Stomach (tissue), 9 donors: ENCODE measurements around the gene ACAT1. TPM values are rescaled to one million over a fixed set of nuclear protein-coding genes. Genes with fewer than 3 reads are reported as not detected.

Experiments used
- DNase-seq, 2 donors: peaks; one replicate each; pipeline versions ENCODE4 v3.0.0 to v3.0.0-alpha.2; 2013 to 2019
- H3K27ac ChIP-seq, 5 donors: fragments of 200-600 bp in 4 of 5; sonication (generic) in 4 of 5; one replicate each; pipeline ENCODE4 v1.5.1; 2013 to 2019; ENCODE audit warnings: mild to moderate bottlenecking in 1 of 5, moderate library complexity in 1 of 5
- H3K27me3 ChIP-seq, 3 donors: fragments of 200-600 bp; sonication (generic); one replicate each; pipeline ENCODE4 v1.5.1; 2017 to 2019; ENCODE audit warnings: mixed run types in 1 of 3
- H3K36me3 ChIP-seq, 4 donors: fragments of 200-600 bp; sonication (generic); 1 replicate in 3 of 4; 2 replicates in 1 of 4; pipeline ENCODE4 v1.5.1; 2016 to 2019
- H3K4me1 ChIP-seq, 4 donors: fragments of 200-600 bp; sonication (generic); one replicate each; pipeline ENCODE4 v1.5.1; 2016 to 2019
- H3K4me3 ChIP-seq, 4 donors: fragments of 200-600 bp; sonication (generic) in 3 of 4; one replicate each; pipeline ENCODE4 v1.5.1; 2016 to 2019; ENCODE audit warnings: mild to moderate bottlenecking in 1 of 4
- H3K9me3 ChIP-seq, 4 donors: fragments of 200-600 bp; sonication (generic); one replicate each; pipeline ENCODE4 v1.5.1; 2016 to 2019
- CTCF ChIP-seq, 7 experiments: fragments of 450-650 bp in 4 of 7; fragments of 200-600 bp in 3 of 7; sonication (generic) in 3 of 7; IDR thresholded peaks; one replicate each; pipeline ENCODE4 v1.5.1; 2016 to 2019; ENCODE audit warnings: antibody characterized with exemption in 7 of 7, control low read depth in 2 of 7, mild to moderate bottlenecking in 1 of 7
- EP300 ChIP-seq: sonication (generic); formaldehyde crosslinking; IDR thresholded peaks from one replicate; pipeline ENCODE4 v1.6.1; 2017; ENCODE audit warnings: antibody characterized with exemption
- POLR2A ChIP-seq, 4 donors: fragments of 450-650 bp; IDR thresholded peaks; one replicate each; pipeline ENCODE4 v1.6.1; 2016; ENCODE audit warnings: antibody characterized with exemption in 4 of 4, control low read depth in 2 of 4, mild to moderate bottlenecking in 1 of 4, moderate library complexity in 1 of 4
- POLR2AphosphoS5 ChIP-seq, 3 donors: sonication (generic); formaldehyde crosslinking; IDR thresholded peaks; one replicate each; pipeline ENCODE4 v1.6.1; 2016; ENCODE audit warnings: antibody characterized with exemption in 3 of 3
- WGBS, 5 donors: extraction: QIAGEN DNeasy Blood & Tissue Kit in 3 of 5; methylation state at CpG; one replicate each; pipeline versions ENCODE4 v1.1.5 to v1.1.7; 2013 to 2018; 5-methylcytosine and 5-hydroxymethylcytosine counted together
- intact Hi-C: fragments of 100-400 bp; cut with DNase I; formaldehyde crosslinking; loops from one replicate; pipeline ENCODE4 v1.15.1; 2023; ENCODE audit warnings: low total_unique reads
- polyA plus RNA-seq, 3 donors: library from polyadenylated mRNA; stranded (reverse); fragments of 200-250 nt; gene quantifications; one replicate each; pipeline ENCODE4 v1.2.3, GENCODE V29; 2013
- total RNA-seq, 5 donors: library from RNA; depleted of rRNA; stranded (reverse); fragments of >200 nt; gene quantifications; one replicate each; pipeline versions ENCODE4 v1.1.0 to v1.2.3, GENCODE V29; 2014 to 2016
- donor health status: healthy with polysubstance abuse.
- donor health status: Bipolar disorder and iron deficiency.
- donor health status: healthy.

The ACAT1 gene
- total and polyA plus RNA-seq, 8 donors = 24.1 to 162 (median 80.8) TPM

GRCh38 chr11:108092134-108092533, 29.2 kb upstream of the ACAT1 start:
- intact Hi-C loops = no loop called here
- WGBS, 5 donors = 44 to 48% (median 47%) methylated on average over 2 of the region's 2 CpGs
- Histone ChIP-seq H3K27ac (no peak overlapping the region), H3K4me3 (no peak overlapping the region), H3K9me3 (no peaks in the 10 kb centered on the region), H3K36me3 (peaks cover 8 to 69% (median 63%) of the 10 kb centered on the region in 4 donors), H3K27me3 (no peaks in the 10 kb centered on the region), H3K4me1 (peaks cover 0 to 12% (median 7%) of the 10 kb centered on the region in 4 donors)
- no peak for DNase-seq
- no peak for TF ChIP-seq CTCF (IDR thresholded peaks at IDR 0.05)
- no peak for TF ChIP-seq POLR2A (IDR thresholded peaks at IDR 0.05)
- no peak for TF ChIP-seq POLR2AphosphoS5 (IDR thresholded peaks at IDR 0.05)
- TF ChIP-seq EP300 = no peak

GRCh38 chr11:108093128-108093904, 28.1 kb upstream of the ACAT1 start:
- H3K4me3 ChIP-seq = no peak overlapping the region
- H3K4me1 ChIP-seq = peaks cover 0 to 12% (median 7%) of the 10 kb centered on the region in 4 donors
- no peak for DNase-seq
- intact Hi-C loops = no loop called here
- H3K9me3 ChIP-seq = no peaks in the 10 kb centered on the region
- WGBS, 5 donors = 77 to 80% (median 79%) methylated on average over 4 of the region's 4 CpGs
- H3K36me3 ChIP-seq = peaks cover 9 to 78% (median 71%) of the 10 kb centered on the region in 4 donors
- peak overlapping the region in 2 of 5 donors; percentile 19 to 44 for H3K27ac ChIP-seq
- TF ChIP-seq POLR2A (IDR thresholded peaks at IDR 0.05) (no peak), CTCF (IDR thresholded peaks at IDR 0.05) (no peak)
- no peaks in the 10 kb centered on the region for H3K27me3 ChIP-seq

- 75 to 87% (median 82%) methylated on average over 3 of the region's 3 CpGs for WGBS, 5 donors
- intact Hi-C loops = no loop called here
- Histone ChIP-seq H3K4me3 (no peak overlapping the region), H3K9me3 (no peaks in the 10 kb centered on the region), H3K36me3 (peaks cover 5 to 82% (median 77%) of the 10 kb centered on the region in 4 donors), H3K4me1 (peaks cover 0 to 12% (median 7%) of the 10 kb centered on the region in 4 donors), H3K27me3 (no peaks in the 10 kb centered on the region), H3K27ac (no peak overlapping the region)
- DNase-seq = no peak
- TF ChIP-seq CTCF (IDR thresholded peaks at IDR 0.05) (no peak), POLR2A (IDR thresholded peaks at IDR 0.05) (no peak), EP300 (no peak), POLR2AphosphoS5 (IDR thresholded peaks at IDR 0.05) (no peak)
These were observed 24.2 kb upstream of the ACAT1 start for GRCh38 chr11:108097179-108097578.

GRCh38 chr11:108101090-108101775, 20.1 kb upstream of the ACAT1 start:
- no peak for DNase-seq
- intact Hi-C loops = no loop called here
- Histone ChIP-seq H3K27me3 (no peaks in the 10 kb centered on the region), H3K4me1 (no peaks in the 10 kb centered on the region), H3K4me3 (no peak overlapping the region), H3K27ac (no peak overlapping the region), H3K9me3 (no peaks in the 10 kb centered on the region), H3K36me3 (peaks cover 6 to 96% (median 91%) of the 10 kb centered on the region in 4 donors)
- 91 to 98% (median 95%) methylated on average over 1 of the region's 1 CpG for WGBS, 5 donors
- no peak for TF ChIP-seq EP300
- TF ChIP-seq CTCF (IDR thresholded peaks at IDR 0.05) = no peak
- no peak for TF ChIP-seq POLR2AphosphoS5 (IDR thresholded peaks at IDR 0.05)
- no peak for TF ChIP-seq POLR2A (IDR thresholded peaks at IDR 0.05)
